Measurements from ENCODE around the gene MDP1. TPM values are rescaled to one million over a fixed set of nuclear protein-coding genes. Genes with fewer than 3 reads are reported as not detected.
A peak's percentile ranks its signal among the peaks of the same experiment; 100 is the strongest.

MDP1 gene
- polyA plus RNA-seq, 1 donor: 21.8 TPM

GRCh38 chr14:24197056-24197450 is 18.8 kb downstream of the MDP1 start:
- Histone ChIP-seq H3K4me1 (ENCODE audit: control insufficient read depth, insufficient read depth, low read length) (peaks cover 30% of the 10 kb centered on the region), H3K27ac (ENCODE audit: low read length) (peak overlapping the region; percentile 40)
- 89% methylated on average over 1 of the region's 2 CpGs for WGBS (ENCODE audit: insufficient coverage, low lambda C conversion rate)

GRCh38 chr14:24196071-24197055 is 19.5 kb downstream of the MDP1 start:
- DNase-seq: peak in 1 of 2 donors; percentile 74
- Histone ChIP-seq H3K27me3 (ENCODE audit: control insufficient read depth, insufficient read depth, low read length) (no peaks in the 10 kb centered on the region), H3K4me3 (ENCODE audit: low read length) (peak overlapping the region; percentile 96), H3K36me3 (ENCODE audit: control insufficient read depth, insufficient read depth, low read length) (peaks cover 23% of the 10 kb centered on the region), H3K9me3 (ENCODE audit: control insufficient read depth, low read depth, low read length) (peaks cover 6% of the 10 kb centered on the region), H3K27ac (ENCODE audit: low read length) (peak overlapping the region; percentile 80), H3K4me1 (ENCODE audit: control insufficient read depth, insufficient read depth, low read length) (peaks cover 30% of the 10 kb centered on the region)
- WGBS (ENCODE audit: insufficient coverage, low lambda C conversion rate): 0% methylated on average over 4 of the region's 33 CpGs

More at GRCh38 chr14:24197056-24197450, 18.8 kb downstream of the MDP1 start:
- peaks cover 21% of the 10 kb centered on the region for H3K36me3 ChIP-seq (ENCODE audit: control insufficient read depth, insufficient read depth, low read length)
- no peaks in the 10 kb centered on the region for H3K27me3 ChIP-seq (ENCODE audit: control insufficient read depth, insufficient read depth, low read length)
- no peak for DNase-seq
- peaks cover 6% of the 10 kb centered on the region for H3K9me3 ChIP-seq (ENCODE audit: control insufficient read depth, low read depth, low read length)
- H3K4me3 ChIP-seq (ENCODE audit: low read length): peak overlapping the region; percentile 96

GRCh38 chr14:24195186-24196070 is 20.4 kb downstream of the MDP1 start, which contains the start of gene TM9SF1:
Gene TM9SF1, minus strand, starts transcription at chr14:24195441. Its CDS starts 422 bp downstream, at chr14:24195019.
- Histone ChIP-seq H3K36me3 (ENCODE audit: control insufficient read depth, insufficient read depth, low read length) (peaks cover 21% of the 10 kb centered on the region), H3K9me3 (ENCODE audit: control insufficient read depth, low read depth, low read length) (peaks cover 6% of the 10 kb centered on the region), H3K4me3 (ENCODE audit: low read length) (peak within 1 kb of the TSS; percentile 96), H3K27ac (ENCODE audit: low read length) (peak within 1 kb of the TSS; percentile 80), H3K27me3 (ENCODE audit: control insufficient read depth, insufficient read depth, low read length) (no peaks in the 10 kb centered on the region), H3K4me1 (ENCODE audit: control insufficient read depth, insufficient read depth, low read length) (peaks cover 30% of the 10 kb centered on the region)
- DNase-seq: peak; percentile 90 to 95
- no CpG with 5 or more reads among the region's 89 CpGs for WGBS (ENCODE audit: insufficient coverage, low lambda C conversion rate)

GRCh38 chr14:24194873-24195185 is 21.0 kb downstream of the MDP1 start:
- Histone ChIP-seq H3K4me3 (ENCODE audit: low read length) (peak overlapping the region; percentile 96), H3K27me3 (ENCODE audit: control insufficient read depth, insufficient read depth, low read length) (no peaks in the 10 kb centered on the region), H3K4me1 (ENCODE audit: control insufficient read depth, insufficient read depth, low read length) (peaks cover 30% of the 10 kb centered on the region), H3K9me3 (ENCODE audit: control insufficient read depth, low read depth, low read length) (peaks cover 6% of the 10 kb centered on the region), H3K27ac (ENCODE audit: low read length) (peak overlapping the region; percentile 80), H3K36me3 (ENCODE audit: control insufficient read depth, insufficient read depth, low read length) (peaks cover 27% of the 10 kb centered on the region)
- 70% methylated on average over 2 of the region's 8 CpGs for WGBS (ENCODE audit: insufficient coverage, low lambda C conversion rate)
- DNase-seq: no peak

DNA sequence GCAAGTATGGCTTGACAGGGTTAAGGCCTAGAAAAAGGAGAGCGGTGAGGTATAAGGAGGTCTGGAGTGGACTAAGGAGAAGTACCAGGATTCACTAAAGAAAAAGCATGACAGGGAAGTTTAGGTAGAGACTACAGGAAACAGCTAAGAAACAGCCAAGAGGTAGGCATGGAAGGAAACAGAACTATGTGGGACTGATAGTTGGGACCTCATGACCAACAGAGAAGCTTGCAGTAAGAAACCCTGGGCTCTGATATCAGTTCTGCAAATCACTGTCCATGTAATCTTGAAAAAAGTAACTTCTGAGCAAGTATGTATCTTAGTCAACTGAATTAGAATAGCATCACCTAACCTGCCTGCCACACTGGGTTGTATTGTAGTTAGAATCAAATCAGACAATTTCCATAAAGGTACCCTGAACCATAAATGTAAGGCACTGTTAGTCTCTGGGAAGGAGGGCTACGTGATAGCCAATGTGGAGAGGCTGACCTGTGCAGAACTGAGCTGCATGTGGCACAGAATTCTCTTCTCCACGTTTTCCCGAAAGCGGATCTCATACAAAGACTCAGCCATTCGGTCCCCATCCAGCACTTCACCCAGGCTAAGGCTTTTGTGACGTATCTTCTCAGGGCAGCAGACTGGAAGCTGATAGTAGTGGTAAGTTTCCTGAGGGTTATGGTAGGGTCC is 21.5 kb downstream of the MDP1 start:
- WGBS (ENCODE audit: insufficient coverage, low lambda C conversion rate): 100% methylated on average over 1 of the region's 7 CpGs
- Histone ChIP-seq H3K4me1 (ENCODE audit: control insufficient read depth, insufficient read depth, low read length) (peaks cover 30% of the 10 kb centered on the region), H3K9me3 (ENCODE audit: control insufficient read depth, low read depth, low read length) (peaks cover 6% of the 10 kb centered on the region), H3K4me3 (ENCODE audit: low read length) (peak overlapping the region; percentile 96), H3K27ac (ENCODE audit: low read length) (peak overlapping the region; percentile 80), H3K36me3 (ENCODE audit: control insufficient read depth, insufficient read depth, low read length) (peaks cover 31% of the 10 kb centered on the region), H3K27me3 (ENCODE audit: control insufficient read depth, insufficient read depth, low read length) (no peaks in the 10 kb centered on the region)
- DNase-seq: no peak

- no peak overlapping the region for H3K27ac ChIP-seq (ENCODE audit: low read length)
- no peak overlapping the region for H3K4me3 ChIP-seq (ENCODE audit: low read length)
- H3K9me3 ChIP-seq (ENCODE audit: control insufficient read depth, low read depth, low read length): peaks cover 9% of the 10 kb centered on the region
- peaks cover 20% of the 10 kb centered on the region for H3K4me1 ChIP-seq (ENCODE audit: control insufficient read depth, insufficient read depth, low read length)
- DNase-seq: no peak
- WGBS (ENCODE audit: insufficient coverage, low lambda C conversion rate): no CpG with 5 or more reads among the region's 15 CpGs
- H3K36me3 ChIP-seq (ENCODE audit: control insufficient read depth, insufficient read depth, low read length): peaks cover 31% of the 10 kb centered on the region
- H3K27me3 ChIP-seq (ENCODE audit: control insufficient read depth, insufficient read depth, low read length): no peaks in the 10 kb centered on the region
These were observed 22.9 kb downstream of the MDP1 start for GRCh38 chr14:24192933-24193332.

GRCh38 chr14:24190416-24190815 is 25.4 kb downstream of the MDP1 start:
- Histone ChIP-seq H3K9me3 (ENCODE audit: control insufficient read depth, low read depth, low read length) (peaks cover 6% of the 10 kb centered on the region), H3K36me3 (ENCODE audit: control insufficient read depth, insufficient read depth, low read length) (peaks cover 52% of the 10 kb centered on the region), H3K4me3 (ENCODE audit: low read length) (no peak overlapping the region), H3K27ac (ENCODE audit: low read length) (no peak overlapping the region), H3K4me1 (ENCODE audit: control insufficient read depth, insufficient read depth, low read length) (peaks cover 18% of the 10 kb centered on the region), H3K27me3 (ENCODE audit: control insufficient read depth, insufficient read depth, low read length) (no peaks in the 10 kb centered on the region)
- no CpG with 5 or more reads among the region's 10 CpGs for WGBS (ENCODE audit: insufficient coverage, low lambda C conversion rate)
- DNase-seq: no peak

DNA sequence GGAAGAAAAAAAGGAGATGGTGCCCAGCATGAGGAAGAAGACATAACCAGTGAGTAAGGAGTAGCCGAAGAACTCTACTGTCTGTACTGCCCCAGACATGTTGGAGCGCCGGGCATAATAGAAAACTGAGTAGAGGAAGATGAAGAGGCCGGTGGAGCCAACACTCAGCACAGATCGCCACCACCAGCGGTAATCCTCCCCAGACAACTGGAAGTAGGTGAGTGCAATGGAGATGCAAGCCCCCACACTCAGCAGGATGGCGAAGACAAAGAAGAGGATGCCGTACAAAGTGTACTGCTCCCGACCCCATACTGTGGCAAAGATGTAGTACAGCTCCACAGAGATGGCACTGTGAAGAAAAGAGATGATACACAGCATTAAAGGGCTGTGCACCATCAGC is 26.4 kb downstream of the MDP1 start:
- peaks cover 13% of the 10 kb centered on the region for H3K4me1 ChIP-seq (ENCODE audit: control insufficient read depth, insufficient read depth, low read length)
- no peaks in the 10 kb centered on the region for H3K27me3 ChIP-seq (ENCODE audit: control insufficient read depth, insufficient read depth, low read length)
- H3K9me3 ChIP-seq (ENCODE audit: control insufficient read depth, low read depth, low read length): peaks cover 3% of the 10 kb centered on the region
- WGBS (ENCODE audit: insufficient coverage, low lambda C conversion rate): 100% methylated on average over 1 of the region's 9 CpGs
- DNase-seq: no peak
- no peak overlapping the region for H3K27ac ChIP-seq (ENCODE audit: low read length)
- H3K36me3 ChIP-seq (ENCODE audit: control insufficient read depth, insufficient read depth, low read length): peaks cover 61% of the 10 kb centered on the region
- no peak overlapping the region for H3K4me3 ChIP-seq (ENCODE audit: low read length)

DNA sequence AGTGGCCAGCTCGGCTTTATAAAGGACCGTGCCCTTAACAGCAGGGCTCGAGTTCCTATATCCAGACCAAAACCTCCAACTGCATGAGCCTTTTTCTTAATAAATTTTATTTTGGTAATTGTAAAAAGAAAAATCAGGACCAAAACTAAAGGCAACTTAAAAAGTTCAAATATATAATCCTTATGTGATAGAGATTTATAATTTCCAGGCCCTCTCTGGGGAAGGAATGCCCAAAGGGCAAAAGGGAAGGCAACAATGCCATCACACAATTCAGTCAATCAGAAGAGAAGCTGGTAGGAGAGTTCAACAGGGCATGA is 26.8 kb downstream of the MDP1 start:
- Histone ChIP-seq H3K36me3 (ENCODE audit: control insufficient read depth, insufficient read depth, low read length) (peaks cover 66% of the 10 kb centered on the region), H3K4me1 (ENCODE audit: control insufficient read depth, insufficient read depth, low read length) (peaks cover 9% of the 10 kb centered on the region), H3K9me3 (ENCODE audit: control insufficient read depth, low read depth, low read length) (peaks cover 3% of the 10 kb centered on the region), H3K4me3 (ENCODE audit: low read length) (peak overlapping the region; percentile 83), H3K27ac (ENCODE audit: low read length) (peak overlapping the region; percentile 8), H3K27me3 (ENCODE audit: control insufficient read depth, insufficient read depth, low read length) (no peaks in the 10 kb centered on the region)
- DNase-seq: no peak
- WGBS (ENCODE audit: insufficient coverage, low lambda C conversion rate): no CpG with 5 or more reads among the region's 3 CpGs
